Osteoblast (primary cell): ENCODE measurements around the gene MAGEA1. TPM values are rescaled to one million over a fixed set of nuclear protein-coding genes. Genes with fewer than 3 reads are reported as not detected.
"Not testable (repeated sequence)": the region's sequence is repeated elsewhere in the genome, so short reads cannot be mapped to it uniquely, and the experiment has no call there.

ENCODE experiments used
- DNase-seq: peaks from one replicate; pipeline ENCODE4 v3.0.0; 2011; ENCODE audit warnings: low spot score, mixed read lengths; ENCODE audit not compliant: insufficient read length; ENCODE audit errors: missing footprints
- H2AFZ ChIP-seq: 2 replicates; pipeline ENCODE4 v1.6.0; 2011; ENCODE audit warnings: mild to moderate bottlenecking, low read length
- H3K27ac ChIP-seq: 2 replicates; pipeline ENCODE4 v1.5.1; 2011; ENCODE audit warnings: mild to moderate bottlenecking, low read depth, low read length, moderate library complexity
- H3K27me3 ChIP-seq: 2 replicates; pipeline ENCODE4 v1.6.0; 2012; ENCODE audit warnings: mild to moderate bottlenecking, control low read depth, inconsistent platforms, low read length, moderate library complexity; ENCODE audit not compliant: insufficient read depth
- H3K36me3 ChIP-seq: 2 replicates; pipeline ENCODE4 v1.5.1; 2011; ENCODE audit warnings: mild to moderate bottlenecking, low read length, control low read depth, moderate library complexity; ENCODE audit not compliant: insufficient read depth
- H3K4me1 ChIP-seq: 2 replicates; pipeline ENCODE4 v1.5.1; 2011; ENCODE audit warnings: mild to moderate bottlenecking, low read length, control low read depth, moderate library complexity; ENCODE audit not compliant: insufficient read depth
- H3K4me2 ChIP-seq: 2 replicates; pipeline ENCODE4 v1.6.0; 2011; ENCODE audit warnings: mild to moderate bottlenecking, low read length; ENCODE audit not compliant: insufficient read depth
- H3K4me3 ChIP-seq: fragments of 200-600 bp; sonication (generic); 3 replicates; pipeline ENCODE4 v1.5.1; 2012; ENCODE audit warnings: mild to moderate bottlenecking, low read length, inconsistent platforms; ENCODE audit not compliant: insufficient read depth
- H3K79me2 ChIP-seq: 2 replicates; pipeline ENCODE4 v1.6.0; 2012; ENCODE audit warnings: mild to moderate bottlenecking, low read length, control low read depth, inconsistent platforms; ENCODE audit not compliant: insufficient read depth
- H3K9me3 ChIP-seq: 2 replicates; pipeline ENCODE4 v1.5.1; 2011; ENCODE audit warnings: low read depth, low read length, control low read depth
- H4K20me1 ChIP-seq: 2 replicates; pipeline ENCODE4 v1.6.0; 2012; ENCODE audit warnings: mild to moderate bottlenecking, low read length, control low read depth; ENCODE audit not compliant: insufficient read depth
- total RNA-seq: library from RNA; depleted of rRNA; stranded (reverse); fragments of >200 nt; gene quantifications from 2 replicates; pipeline ENCODE4 v1.2.3, GENCODE V29; 2012
- TF ChIP-seq, protein P1 (sequence below): IDR thresholded peaks from 2 replicates; pipeline ENCODE4 v1.5.1; 2011; ENCODE audit warnings: mild to moderate bottlenecking, low read depth, low read length, moderate library complexity; ENCODE audit errors: extremely low read depth

The MAGEA1 gene, protein sequence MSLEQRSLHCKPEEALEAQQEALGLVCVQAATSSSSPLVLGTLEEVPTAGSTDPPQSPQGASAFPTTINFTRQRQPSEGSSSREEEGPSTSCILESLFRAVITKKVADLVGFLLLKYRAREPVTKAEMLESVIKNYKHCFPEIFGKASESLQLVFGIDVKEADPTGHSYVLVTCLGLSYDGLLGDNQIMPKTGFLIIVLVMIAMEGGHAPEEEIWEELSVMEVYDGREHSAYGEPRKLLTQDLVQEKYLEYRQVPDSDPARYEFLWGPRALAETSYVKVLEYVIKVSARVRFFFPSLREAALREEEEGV
- not detected in 2 replicates for total RNA-seq

DNA sequence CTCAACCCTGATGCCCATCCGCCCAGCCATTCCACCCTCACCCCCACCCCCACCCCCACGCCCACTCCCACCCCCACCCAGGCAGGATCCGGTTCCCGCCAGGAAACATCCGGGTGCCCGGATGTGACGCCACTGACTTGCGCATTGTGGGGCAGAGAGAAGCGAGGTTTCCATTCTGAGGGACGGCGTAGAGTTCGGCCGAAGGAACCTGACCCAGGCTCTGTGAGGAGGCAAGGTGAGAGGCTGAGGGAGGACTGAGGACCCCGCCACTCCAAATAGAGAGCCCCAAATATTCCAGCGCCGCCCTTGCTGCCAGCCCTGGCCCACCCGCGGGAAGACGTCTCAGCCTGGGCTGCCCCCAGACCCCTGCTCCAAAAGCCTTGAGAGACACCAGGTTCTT is at the start of gene MAGEA1:
MAGEA1 (plus strand) TSS at position 154 of the 400 bp plus-strand sequence. CDS start 3,106 bp downstream, outside the sequence.
- Histone ChIP-seq H3K9me3 (no peaks in the 10 kb centered on the region), H2AFZ (no peak within 1 kb of the TSS), H4K20me1 (no peaks in the 10 kb centered on the region), H3K36me3 (no peaks in the 10 kb centered on the region), H3K4me2 (no peak within 1 kb of the TSS), H3K27me3 (no peaks in the 10 kb centered on the region), H3K4me3 (no peak within 1 kb of the TSS), H3K27ac (no peak within 1 kb of the TSS), H3K79me2 (no peaks in the 10 kb centered on the region), H3K4me1 (no peaks in the 10 kb centered on the region)
- TF ChIP-seq, protein P1, sequence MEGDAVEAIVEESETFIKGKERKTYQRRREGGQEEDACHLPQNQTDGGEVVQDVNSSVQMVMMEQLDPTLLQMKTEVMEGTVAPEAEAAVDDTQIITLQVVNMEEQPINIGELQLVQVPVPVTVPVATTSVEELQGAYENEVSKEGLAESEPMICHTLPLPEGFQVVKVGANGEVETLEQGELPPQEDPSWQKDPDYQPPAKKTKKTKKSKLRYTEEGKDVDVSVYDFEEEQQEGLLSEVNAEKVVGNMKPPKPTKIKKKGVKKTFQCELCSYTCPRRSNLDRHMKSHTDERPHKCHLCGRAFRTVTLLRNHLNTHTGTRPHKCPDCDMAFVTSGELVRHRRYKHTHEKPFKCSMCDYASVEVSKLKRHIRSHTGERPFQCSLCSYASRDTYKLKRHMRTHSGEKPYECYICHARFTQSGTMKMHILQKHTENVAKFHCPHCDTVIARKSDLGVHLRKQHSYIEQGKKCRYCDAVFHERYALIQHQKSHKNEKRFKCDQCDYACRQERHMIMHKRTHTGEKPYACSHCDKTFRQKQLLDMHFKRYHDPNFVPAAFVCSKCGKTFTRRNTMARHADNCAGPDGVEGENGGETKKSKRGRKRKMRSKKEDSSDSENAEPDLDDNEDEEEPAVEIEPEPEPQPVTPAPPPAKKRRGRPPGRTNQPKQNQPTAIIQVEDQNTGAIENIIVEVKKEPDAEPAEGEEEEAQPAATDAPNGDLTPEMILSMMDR = no peak
- DNase-seq = no peak

DNA sequence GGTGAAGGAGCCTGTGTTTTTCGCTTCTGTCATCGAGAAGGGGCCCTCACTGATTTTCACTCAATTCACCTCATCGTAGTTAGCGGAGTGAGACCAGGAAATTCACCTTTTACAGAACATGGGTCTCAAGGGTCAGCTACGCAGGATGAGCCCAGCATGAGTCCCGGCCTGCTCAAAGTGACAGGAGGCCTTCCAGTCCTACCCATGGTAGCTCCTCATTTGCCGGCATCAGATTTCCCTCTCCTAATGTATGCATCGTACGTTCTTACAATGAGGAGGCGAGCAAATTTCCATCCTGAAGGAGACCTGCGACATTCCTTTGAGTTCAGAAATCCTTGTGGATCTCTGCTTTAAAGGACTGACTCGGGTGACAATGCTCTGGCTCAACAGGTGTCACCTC is 46.2 kb upstream of the MAGEA1 start:
- H3K4me2 ChIP-seq, H3K79me2 ChIP-seq, H3K4me1 ChIP-seq, H3K27me3 ChIP-seq, H3K4me3 ChIP-seq, H3K36me3 ChIP-seq, H2AFZ ChIP-seq, H3K9me3 ChIP-seq, H3K27ac ChIP-seq, H4K20me1 ChIP-seq, DNase-seq: not testable (repeated sequence)

DNA sequence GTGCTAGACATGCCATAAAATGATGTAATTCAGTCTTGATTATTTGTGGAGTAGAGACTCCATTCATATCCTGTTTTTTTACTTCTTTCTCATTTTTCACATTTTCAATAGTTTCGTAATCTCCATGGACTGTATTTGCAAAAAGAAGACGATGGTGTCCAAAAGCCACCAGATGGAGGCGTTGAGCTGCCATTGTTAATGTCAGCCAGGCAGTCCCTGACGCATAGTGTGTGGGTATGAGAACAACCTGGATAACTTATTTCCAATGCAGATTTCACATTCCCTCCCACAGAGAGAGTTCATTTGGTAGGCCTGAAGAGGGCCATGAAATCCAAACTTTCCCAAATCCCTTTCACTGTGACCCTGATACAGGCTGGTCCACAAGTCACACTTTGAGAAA is 40.0 kb upstream of the MAGEA1 start:
- not testable (repeated sequence) for H3K4me1 ChIP-seq, H3K36me3 ChIP-seq, H3K4me3 ChIP-seq, H2AFZ ChIP-seq, H4K20me1 ChIP-seq, H3K9me3 ChIP-seq, H3K27me3 ChIP-seq, H3K27ac ChIP-seq, H3K4me2 ChIP-seq, H3K79me2 ChIP-seq, DNase-seq

DNA sequence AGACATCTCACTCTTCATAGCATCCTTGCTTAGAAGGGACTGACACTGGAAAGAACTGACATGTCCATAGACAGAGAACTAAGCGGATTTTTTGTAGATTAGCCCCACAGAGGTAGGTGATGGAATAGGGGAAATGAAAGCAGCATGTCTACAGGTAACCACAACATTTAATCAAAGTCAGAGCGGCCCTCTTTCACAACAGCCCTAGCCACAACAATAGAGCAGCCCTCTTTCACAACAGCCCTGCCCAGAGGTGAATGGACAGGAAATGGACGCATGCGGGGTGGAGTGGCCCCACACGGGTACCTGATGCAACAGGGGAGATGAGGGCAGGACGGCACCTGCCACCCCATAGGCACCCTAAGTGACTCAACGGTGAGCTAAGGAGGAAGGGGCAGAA is 32.8 kb upstream of the MAGEA1 start:
- not testable (repeated sequence) for H3K4me1 ChIP-seq, DNase-seq, H3K4me2 ChIP-seq, H4K20me1 ChIP-seq, H2AFZ ChIP-seq, H3K27me3 ChIP-seq, H3K27ac ChIP-seq, H3K79me2 ChIP-seq, H3K9me3 ChIP-seq, H3K4me3 ChIP-seq, H3K36me3 ChIP-seq

DNA sequence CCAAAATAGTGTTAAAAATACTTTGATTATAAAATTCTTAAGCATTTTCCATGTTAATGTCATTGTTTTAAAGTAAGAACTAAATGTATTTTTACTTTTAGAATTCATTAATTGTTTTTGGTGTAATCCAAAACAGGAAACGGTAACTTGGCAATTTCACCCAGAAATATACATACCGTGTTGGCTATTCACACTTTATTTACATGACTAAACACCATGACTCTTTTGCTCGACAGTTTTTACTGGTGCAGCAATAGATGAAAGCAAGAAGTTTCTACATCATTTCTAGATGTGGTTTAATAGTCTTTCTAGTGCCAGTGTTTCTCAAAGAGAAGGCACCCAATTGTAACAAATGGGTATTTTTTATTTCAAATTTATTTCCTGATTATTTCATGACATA is 25.6 kb upstream of the MAGEA1 start:
- Histone ChIP-seq H3K79me2 (no peaks in the 10 kb centered on the region), H3K27me3 (peaks cover 10% of the 10 kb centered on the region), H3K9me3 (no peaks in the 10 kb centered on the region), H3K4me1 (no peaks in the 10 kb centered on the region), H3K4me3 (no peak overlapping the region), H3K36me3 (no peaks in the 10 kb centered on the region), H3K27ac (no peak overlapping the region), H3K4me2 (no peak overlapping the region), H2AFZ (no peak overlapping the region), H4K20me1 (no peaks in the 10 kb centered on the region)
- TF ChIP-seq, protein P1 = no peak
- DNase-seq = no peak
